H9 (cell line): ENCODE measurements around the gene PRKAG3. TPM values are rescaled to one million over a fixed set of nuclear protein-coding genes. Genes with fewer than 3 reads are reported as not detected.

Experiments used
- DNase-seq: peaks from one replicate; pipeline ENCODE4 v3.0.0-alpha.2; 2017
- H2AFZ ChIP-seq: one replicate; pipeline ENCODE4 v1.6.1; 2013; ENCODE audit warnings: mild to moderate bottlenecking, low read length, control low read depth, moderate library complexity
- H2AK5ac ChIP-seq: 2 replicates; pipeline ENCODE4 v1.6.1; 2013; ENCODE audit warnings: low read length, control low read depth, mixed read lengths; ENCODE audit not compliant: insufficient read length
- H2BK120ac ChIP-seq: one replicate; pipeline ENCODE4 v1.6.1; 2013; ENCODE audit warnings: low read depth, mild to moderate bottlenecking, low read length, control low read depth, inconsistent platforms; ENCODE audit not compliant: poor library complexity, severe bottlenecking
- H2BK12ac ChIP-seq: 2 replicates; pipeline ENCODE4 v1.6.1; 2013; ENCODE audit warnings: low read length, control low read depth, mixed read lengths, low read depth; ENCODE audit not compliant: insufficient read length
- H2BK15ac ChIP-seq: 2 replicates; pipeline ENCODE4 v1.6.1; 2013; ENCODE audit warnings: low read depth, low read length, control low read depth
- H2BK20ac ChIP-seq: one replicate; pipeline ENCODE4 v1.6.1; 2013; ENCODE audit warnings: low read depth, mild to moderate bottlenecking, low read length, control low read depth, inconsistent platforms; ENCODE audit not compliant: poor library complexity, severe bottlenecking
- H2BK5ac ChIP-seq: 2 replicates; pipeline ENCODE4 v1.6.1; 2013; ENCODE audit warnings: low read length, control low read depth, mixed read lengths; ENCODE audit not compliant: insufficient read length
- H3K14ac ChIP-seq: 2 replicates; pipeline ENCODE4 v1.6.1; 2013; ENCODE audit warnings: low read length, control low read depth; ENCODE audit not compliant: insufficient read depth
- H3K18ac ChIP-seq: 2 replicates; pipeline ENCODE4 v1.6.1; 2013; ENCODE audit warnings: low read depth, mild to moderate bottlenecking, mixed read lengths, low read length, control low read depth; ENCODE audit not compliant: insufficient read length
- H3K23ac ChIP-seq: 2 replicates; pipeline ENCODE4 v1.6.1; 2013; ENCODE audit warnings: low read length, control low read depth, mixed read lengths, low read depth; ENCODE audit not compliant: insufficient read length
- H3K23me2 ChIP-seq: 2 replicates; pipeline ENCODE4 v1.6.1; 2013; ENCODE audit warnings: low read depth, mild to moderate bottlenecking, mixed read lengths, low read length, control low read depth; ENCODE audit not compliant: insufficient read length, poor library complexity, severe bottlenecking
- H3K27ac ChIP-seq: 2 replicates; pipeline ENCODE4 v1.5.1; 2013; ENCODE audit warnings: low read length, control low read depth, mixed read lengths, low read depth; ENCODE audit not compliant: insufficient read length
- H3K27me3 ChIP-seq: 2 replicates; pipeline ENCODE4 v1.6.1; 2013; ENCODE audit warnings: low read length, control low read depth, inconsistent platforms; ENCODE audit not compliant: insufficient read depth
- H3K4ac ChIP-seq: 2 replicates; pipeline ENCODE4 v1.6.1; 2013; ENCODE audit warnings: low read depth, mild to moderate bottlenecking, control low read depth, inconsistent platforms, low read length, moderate library complexity
- H3K4me1 ChIP-seq: 2 replicates; pipeline ENCODE4 v1.6.1; 2013; ENCODE audit warnings: low read length, control low read depth, inconsistent platforms; ENCODE audit not compliant: insufficient read depth
- H3K4me2 ChIP-seq: 2 replicates; pipeline ENCODE4 v1.6.1; 2013; ENCODE audit warnings: low read length, control low read depth, mixed read lengths; ENCODE audit not compliant: insufficient read length, insufficient read depth
- H3K56ac ChIP-seq: 2 replicates; pipeline ENCODE4 v1.6.1; 2013; ENCODE audit warnings: low read depth, mild to moderate bottlenecking, mixed read lengths, low read length, control low read depth; ENCODE audit not compliant: insufficient read length
- H3K79me1 ChIP-seq: 2 replicates; pipeline ENCODE4 v1.6.1; 2013; ENCODE audit warnings: low read depth, mild to moderate bottlenecking, moderate library complexity, low read length, control low read depth, inconsistent platforms; ENCODE audit not compliant: insufficient read depth, poor library complexity, severe bottlenecking
- H3K79me2 ChIP-seq: 2 replicates; pipeline ENCODE4 v1.6.1; 2013; ENCODE audit warnings: low read length, control low read depth, inconsistent platforms; ENCODE audit not compliant: insufficient read depth
- H3K9ac ChIP-seq: 2 replicates; pipeline ENCODE4 v1.6.1; 2013; ENCODE audit warnings: low read length, control low read depth, mixed read lengths; ENCODE audit not compliant: insufficient read length; ENCODE audit errors: extremely low read depth
- H3K9me3 ChIP-seq: one replicate; pipeline ENCODE4 v1.6.1; 2013; ENCODE audit warnings: low read depth, low read length, inconsistent platforms; ENCODE audit not compliant: control insufficient read depth
- H3T11ph ChIP-seq: one replicate; pipeline ENCODE4 v1.6.1; 2013; ENCODE audit warnings: mild to moderate bottlenecking, low read length, control low read depth, inconsistent platforms
- H4K20me1 ChIP-seq: one replicate; pipeline ENCODE4 v1.6.1; 2013; ENCODE audit not compliant: control insufficient read depth, insufficient read length, insufficient read depth
- H4K5ac ChIP-seq: 2 replicates; pipeline ENCODE4 v1.6.1; 2013; ENCODE audit warnings: low read depth, mild to moderate bottlenecking, mixed read lengths, low read length, control low read depth; ENCODE audit not compliant: insufficient read length
- H4K8ac ChIP-seq: replicated peaks from 2 replicates; pipeline ENCODE4 v1.6.1; 2013; ENCODE audit warnings: low read length, control low read depth, mixed read lengths, low read depth; ENCODE audit not compliant: insufficient read length
- H4K91ac ChIP-seq: 2 replicates; pipeline ENCODE4 v1.6.1; 2013; ENCODE audit warnings: low read depth, mild to moderate bottlenecking, moderate library complexity, mixed read lengths, low read length, control low read depth; ENCODE audit not compliant: insufficient read length
- H3K27ac Mint-ChIP-seq, 3 experiments: 2 replicates in 2 of 3; 3 replicates in 1 of 3; pipeline ENCODE4 v1.8.0; 2020 to 2021; ENCODE audit warnings: mixed read lengths in 3 of 3, mild to moderate bottlenecking in 1 of 3, moderate library complexity in 1 of 3
- H3K27me3 Mint-ChIP-seq: 2 replicates; pipeline ENCODE4 v1.8.0; 2021; ENCODE audit warnings: low read depth, mild to moderate bottlenecking, moderate library complexity, mixed read lengths
- H3K36me3 Mint-ChIP-seq, 3 experiments: 2 replicates in 2 of 3; 3 replicates in 1 of 3; pipeline ENCODE4 v1.8.0; 2020 to 2021; ENCODE audit warnings: low read depth in 3 of 3, mixed read lengths in 3 of 3; ENCODE audit not compliant: insufficient read depth in 1 of 3
- H3K4me1 Mint-ChIP-seq, 2 experiments: 2 replicates each; pipeline ENCODE4 v1.8.0; 2020; ENCODE audit warnings: mixed read lengths in 2 of 2
- H3K4me3 Mint-ChIP-seq, 2 experiments: 2 replicates in 1 of 2; 3 replicates in 1 of 2; pipeline ENCODE4 v1.8.0; 2020 to 2021; ENCODE audit warnings: mild to moderate bottlenecking in 2 of 2, mixed read lengths in 2 of 2, moderate library complexity in 1 of 2
- H3K9me3 Mint-ChIP-seq, 2 experiments: 2 replicates in 1 of 2; 3 replicates in 1 of 2; pipeline ENCODE4 v1.8.0; 2020; ENCODE audit warnings: mild to moderate bottlenecking in 2 of 2, mixed read lengths in 2 of 2, moderate library complexity in 1 of 2
- CTCF ChIP-seq: fragments of 200-600 bp; sonication (generic); conservative IDR thresholded peaks from 3 replicates; pipeline ENCODE4 v1.8.0; 2021; ENCODE audit warnings: antibody characterized with exemption, mild to moderate bottlenecking
- WGBS: extraction: QIAGEN DNeasy Blood & Tissue Kit; methylation state at CpG from one replicate; pipeline ENCODE4 v1.1.7; 2013; ENCODE audit warnings: missing lambda C conversion rate, low lambda C conversion rate, mixed read lengths; ENCODE audit not compliant: insufficient read length; ENCODE audit errors: extremely low coverage; 5-methylcytosine and 5-hydroxymethylcytosine counted together
- total RNA-seq: library from RNA; stranded (reverse); gene quantifications from 2 replicates; pipeline ENCODE4 v1.2.1, GENCODE V29; 2021

The PRKAG3 gene
- total RNA-seq, 1 experiment from 2014 or later = not detected

- Mint-ChIP-seq H3K27ac (peak overlapping the region in 1 of 3 experiments; percentile 85; a peak in 1 of 7 replicates), H3K9me3 (no peaks in the 10 kb centered on the region), H3K27me3 (peaks cover 16% of the 10 kb centered on the region), H3K4me3 (no peak overlapping the region), H3K36me3 (no peaks in the 10 kb centered on the region; a peak in 1 of 7 replicates), H3K4me1 (peaks cover 1 to 7% of the 10 kb centered on the region in 2 experiments; a peak in 1 of 4 replicates)
- no peak overlapping the region for H3K27ac ChIP-seq
- H4K5ac ChIP-seq = no peak overlapping the region
- H3T11ph ChIP-seq = no peak overlapping the region
- H3K9ac ChIP-seq = no peak overlapping the region
- no peak overlapping the region for H2AFZ ChIP-seq
- H4K8ac ChIP-seq = no peak overlapping the region
- H4K91ac ChIP-seq = no peak overlapping the region
- H3K4me2 ChIP-seq = no peak overlapping the region
- no peaks in the 10 kb centered on the region for H3K79me1 ChIP-seq
- no peaks in the 10 kb centered on the region for H3K4me1 ChIP-seq
- H3K79me2 ChIP-seq = no peaks in the 10 kb centered on the region
- no peak overlapping the region for H3K4ac ChIP-seq
- H2AK5ac ChIP-seq = no peak overlapping the region
- H2BK20ac ChIP-seq = no peak overlapping the region
- no peaks in the 10 kb centered on the region for H3K9me3 ChIP-seq
- no peaks in the 10 kb centered on the region for H3K23me2 ChIP-seq
- H2BK5ac ChIP-seq = no peak overlapping the region
- H3K27me3 ChIP-seq = no peaks in the 10 kb centered on the region
- DNase-seq = no peak
- TF ChIP-seq CTCF = no peak
- no peak overlapping the region for H3K18ac ChIP-seq
- no CpG with 5 or more reads among the region's 4 CpGs for WGBS
- H3K23ac ChIP-seq = no peak overlapping the region
- no peaks in the 10 kb centered on the region for H4K20me1 ChIP-seq
- H2BK120ac ChIP-seq = no peak overlapping the region
- no peak overlapping the region for H2BK12ac ChIP-seq
- no peak overlapping the region for H2BK15ac ChIP-seq
- H3K56ac ChIP-seq = no peak overlapping the region
- H3K14ac ChIP-seq = no peak overlapping the region
These were observed 3.2 kb downstream of the PRKAG3 start for GRCh38 chr2:218828477-218828778.
